ENCODE measurements around the gene COL16A1. TPM values are rescaled to one million over a fixed set of nuclear protein-coding genes. Genes with fewer than 3 reads are reported as not detected.

COL16A1 gene
- total and polyA plus RNA-seq, 2 of the 13 experiments (the other 11 are each of a cell fraction or from before 2014, with no cell fraction given) = 4.3 to 12.2 TPM

DNA sequence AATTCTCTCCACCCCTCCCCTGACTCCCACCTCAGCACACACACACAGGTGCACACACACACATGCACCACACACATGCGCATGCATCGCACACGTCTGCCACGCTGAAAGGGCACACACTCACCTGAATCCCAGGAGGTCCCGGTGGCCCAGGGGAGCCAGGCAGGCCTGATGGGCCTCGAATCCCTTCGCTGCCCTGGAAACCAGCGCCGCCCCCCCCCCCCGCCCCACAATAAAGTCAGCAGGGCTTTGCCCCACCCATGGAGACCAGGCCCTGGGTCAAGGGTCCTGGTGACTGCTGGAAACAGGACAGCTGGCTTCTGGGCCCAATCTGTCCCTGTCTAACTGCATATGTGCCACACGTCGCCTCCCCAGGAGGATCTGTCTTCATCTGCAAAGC is 41.4 kb downstream of the COL16A1 start:
- H3K4me1 ChIP-seq (ENCODE audit: insufficient read depth, low read length) = peaks cover 10% of the 10 kb centered on the region
- BruUV-seq (replicated peaks) = no TSS peak
- FAIRE-seq = no peak
- POLR2A ChIA-PET = interaction anchor here (1.4 kb wide), 1 partner anchor 41 kb away, joined by 3 read pairs; the partner anchor contains the start of gene COL16A1
- H3K9ac ChIP-seq (ENCODE audit: insufficient read depth, low read depth, low read length) = no peak overlapping the region
- in situ Hi-C loops (cut with HindIII; ENCODE audit: extremely low pct_ligation_motif_present, low pct_unique_long_range_greater_than_20kb) (no loop called here), intact Hi-C loops (cut with micrococcal nuclease; ENCODE audit: unreplicated experiment) (no loop called here)
- 86% methylated on average over 10 of the region's 12 CpGs for WGBS (ENCODE audit: low lambda C conversion rate)
- H4K20me1 ChIP-seq (ENCODE audit: insufficient read depth, low read length) = no peaks in the 10 kb centered on the region
- DNase-seq (ENCODE audit: low spot score) = no peak
- no peak for ATAC-seq
- no peaks in the 10 kb centered on the region for H3K36me3 ChIP-seq (replicated peaks in 1 of 2; ENCODE audit: control insufficient read depth in 1 of 2, insufficient read depth in 2 of 2, low read length in 2 of 2)
- no peaks in the 10 kb centered on the region for H3K79me2 ChIP-seq (ENCODE audit: insufficient read depth, low read length)
- H3K27me3 ChIP-seq (ENCODE audit: control insufficient read depth in 1 of 2, insufficient read depth in 2 of 2, low read length in 2 of 2) = no peaks in the 10 kb centered on the region
- H3K27ac ChIP-seq (ENCODE audit: extremely low read length, insufficient read depth, low read length) = no peak overlapping the region
- no peak overlapping the region for H3K4me2 ChIP-seq (ENCODE audit: low read depth, low read length)
- CTCF ChIA-PET (ENCODE audit: low intra/inter-chr PET ratio, low total read pairs) = interaction anchor here (1.0 to 2.2 kb wide), 2 partner anchors 43 to 53 kb away, joined by 3 to 22 read pairs; no protein-coding TSS in a partner anchor
- no peaks in the 10 kb centered on the region for H3K9me3 ChIP-seq (ENCODE audit: low read length)
- no peak overlapping the region for H3K4me3 ChIP-seq (replicated peaks in 1 of 3; ENCODE audit: insufficient read depth in 1 of 3, low read depth in 2 of 3, low read length in 3 of 3)
- no peak overlapping the region for H2AFZ ChIP-seq (ENCODE audit: low read length)
- TF ChIP-seq SIN3B (IDR thresholded peaks at IDR 0.05; ENCODE audit: low read length) (no peak), ZNF749 (CRISPR knock-in tag; IDR thresholded peaks at IDR 0.05; ENCODE audit: borderline replicate concordance) (no peak), ZNF264 (CRISPR knock-in tag; IDR thresholded peaks at IDR 0.05) (no peak), FOXM1 (CRISPR knock-in tag; IDR thresholded peaks at IDR 0.05) (no peak), ISX (CRISPR knock-in tag; conservative IDR thresholded peaks at IDR 0.05) (no peak), SRY (CRISPR knock-in tag; IDR thresholded peaks at IDR 0.05) (no peak), ZNF839 (CRISPR knock-in tag; IDR thresholded peaks at IDR 0.05; ENCODE audit: borderline replicate concordance) (no peak), ZSCAN9 (CRISPR knock-in tag; IDR thresholded peaks at IDR 0.05; ENCODE audit: borderline replicate concordance) (no peak)
- TF ChIP-seq, protein P1, sequence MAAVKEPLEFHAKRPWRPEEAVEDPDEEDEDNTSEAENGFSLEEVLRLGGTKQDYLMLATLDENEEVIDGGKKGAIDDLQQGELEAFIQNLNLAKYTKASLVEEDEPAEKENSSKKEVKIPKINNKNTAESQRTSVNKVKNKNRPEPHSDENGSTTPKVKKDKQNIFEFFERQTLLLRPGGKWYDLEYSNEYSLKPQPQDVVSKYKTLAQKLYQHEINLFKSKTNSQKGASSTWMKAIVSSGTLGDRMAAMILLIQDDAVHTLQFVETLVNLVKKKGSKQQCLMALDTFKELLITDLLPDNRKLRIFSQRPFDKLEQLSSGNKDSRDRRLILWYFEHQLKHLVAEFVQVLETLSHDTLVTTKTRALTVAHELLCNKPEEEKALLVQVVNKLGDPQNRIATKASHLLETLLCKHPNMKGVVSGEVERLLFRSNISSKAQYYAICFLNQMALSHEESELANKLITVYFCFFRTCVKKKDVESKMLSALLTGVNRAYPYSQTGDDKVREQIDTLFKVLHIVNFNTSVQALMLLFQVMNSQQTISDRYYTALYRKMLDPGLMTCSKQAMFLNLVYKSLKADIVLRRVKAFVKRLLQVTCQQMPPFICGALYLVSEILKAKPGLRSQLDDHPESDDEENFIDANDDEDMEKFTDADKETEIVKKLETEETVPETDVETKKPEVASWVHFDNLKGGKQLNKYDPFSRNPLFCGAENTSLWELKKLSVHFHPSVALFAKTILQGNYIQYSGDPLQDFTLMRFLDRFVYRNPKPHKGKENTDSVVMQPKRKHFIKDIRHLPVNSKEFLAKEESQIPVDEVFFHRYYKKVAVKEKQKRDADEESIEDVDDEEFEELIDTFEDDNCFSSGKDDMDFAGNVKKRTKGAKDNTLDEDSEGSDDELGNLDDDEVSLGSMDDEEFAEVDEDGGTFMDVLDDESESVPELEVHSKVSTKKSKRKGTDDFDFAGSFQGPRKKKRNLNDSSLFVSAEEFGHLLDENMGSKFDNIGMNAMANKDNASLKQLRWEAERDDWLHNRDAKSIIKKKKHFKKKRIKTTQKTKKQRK (IDR thresholded peaks at IDR 0.05; ENCODE audit: low read length) = no peak
- TF ChIP-seq, protein P2, sequence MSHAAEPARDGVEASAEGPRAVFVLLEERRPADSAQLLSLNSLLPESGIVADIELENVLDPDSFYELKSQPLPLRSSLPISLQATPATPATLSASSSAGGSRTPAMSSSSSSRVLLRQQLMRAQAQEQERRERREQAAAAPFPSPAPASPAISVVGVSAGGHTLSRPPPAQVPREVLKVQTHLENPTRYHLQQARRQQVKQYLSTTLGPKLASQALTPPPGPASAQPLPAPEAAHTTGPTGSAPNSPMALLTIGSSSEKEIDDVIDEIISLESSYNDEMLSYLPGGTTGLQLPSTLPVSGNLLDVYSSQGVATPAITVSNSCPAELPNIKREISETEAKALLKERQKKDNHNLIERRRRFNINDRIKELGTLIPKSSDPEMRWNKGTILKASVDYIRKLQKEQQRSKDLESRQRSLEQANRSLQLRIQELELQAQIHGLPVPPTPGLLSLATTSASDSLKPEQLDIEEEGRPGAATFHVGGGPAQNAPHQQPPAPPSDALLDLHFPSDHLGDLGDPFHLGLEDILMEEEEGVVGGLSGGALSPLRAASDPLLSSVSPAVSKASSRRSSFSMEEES (CRISPR knock-in tag; IDR thresholded peaks at IDR 0.05) = no peak
- TF ChIP-seq, protein P3, sequence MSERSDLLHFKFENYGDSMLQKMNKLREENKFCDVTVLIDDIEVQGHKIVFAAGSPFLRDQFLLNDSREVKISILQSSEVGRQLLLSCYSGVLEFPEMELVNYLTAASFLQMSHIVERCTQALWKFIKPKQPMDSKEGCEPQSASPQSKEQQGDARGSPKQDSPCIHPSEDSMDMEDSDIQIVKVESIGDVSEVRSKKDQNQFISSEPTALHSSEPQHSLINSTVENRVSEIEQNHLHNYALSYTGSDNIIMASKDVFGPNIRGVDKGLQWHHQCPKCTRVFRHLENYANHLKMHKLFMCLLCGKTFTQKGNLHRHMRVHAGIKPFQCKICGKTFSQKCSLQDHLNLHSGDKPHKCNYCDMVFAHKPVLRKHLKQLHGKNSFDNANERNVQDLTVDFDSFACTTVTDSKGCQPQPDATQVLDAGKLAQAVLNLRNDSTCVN (CRISPR knock-in tag; IDR thresholded peaks at IDR 0.05; ENCODE audit: borderline replicate concordance) = no peak
- TF ChIP-seq, protein P4, sequence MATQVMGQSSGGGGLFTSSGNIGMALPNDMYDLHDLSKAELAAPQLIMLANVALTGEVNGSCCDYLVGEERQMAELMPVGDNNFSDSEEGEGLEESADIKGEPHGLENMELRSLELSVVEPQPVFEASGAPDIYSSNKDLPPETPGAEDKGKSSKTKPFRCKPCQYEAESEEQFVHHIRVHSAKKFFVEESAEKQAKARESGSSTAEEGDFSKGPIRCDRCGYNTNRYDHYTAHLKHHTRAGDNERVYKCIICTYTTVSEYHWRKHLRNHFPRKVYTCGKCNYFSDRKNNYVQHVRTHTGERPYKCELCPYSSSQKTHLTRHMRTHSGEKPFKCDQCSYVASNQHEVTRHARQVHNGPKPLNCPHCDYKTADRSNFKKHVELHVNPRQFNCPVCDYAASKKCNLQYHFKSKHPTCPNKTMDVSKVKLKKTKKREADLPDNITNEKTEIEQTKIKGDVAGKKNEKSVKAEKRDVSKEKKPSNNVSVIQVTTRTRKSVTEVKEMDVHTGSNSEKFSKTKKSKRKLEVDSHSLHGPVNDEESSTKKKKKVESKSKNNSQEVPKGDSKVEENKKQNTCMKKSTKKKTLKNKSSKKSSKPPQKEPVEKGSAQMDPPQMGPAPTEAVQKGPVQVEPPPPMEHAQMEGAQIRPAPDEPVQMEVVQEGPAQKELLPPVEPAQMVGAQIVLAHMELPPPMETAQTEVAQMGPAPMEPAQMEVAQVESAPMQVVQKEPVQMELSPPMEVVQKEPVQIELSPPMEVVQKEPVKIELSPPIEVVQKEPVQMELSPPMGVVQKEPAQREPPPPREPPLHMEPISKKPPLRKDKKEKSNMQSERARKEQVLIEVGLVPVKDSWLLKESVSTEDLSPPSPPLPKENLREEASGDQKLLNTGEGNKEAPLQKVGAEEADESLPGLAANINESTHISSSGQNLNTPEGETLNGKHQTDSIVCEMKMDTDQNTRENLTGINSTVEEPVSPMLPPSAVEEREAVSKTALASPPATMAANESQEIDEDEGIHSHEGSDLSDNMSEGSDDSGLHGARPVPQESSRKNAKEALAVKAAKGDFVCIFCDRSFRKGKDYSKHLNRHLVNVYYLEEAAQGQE (IDR thresholded peaks at IDR 0.05; ENCODE audit: borderline replicate concordance in 1 of 2, low read depth in 1 of 2, low read length in 2 of 2) = no peak
- TF ChIP-seq, protein P5, sequence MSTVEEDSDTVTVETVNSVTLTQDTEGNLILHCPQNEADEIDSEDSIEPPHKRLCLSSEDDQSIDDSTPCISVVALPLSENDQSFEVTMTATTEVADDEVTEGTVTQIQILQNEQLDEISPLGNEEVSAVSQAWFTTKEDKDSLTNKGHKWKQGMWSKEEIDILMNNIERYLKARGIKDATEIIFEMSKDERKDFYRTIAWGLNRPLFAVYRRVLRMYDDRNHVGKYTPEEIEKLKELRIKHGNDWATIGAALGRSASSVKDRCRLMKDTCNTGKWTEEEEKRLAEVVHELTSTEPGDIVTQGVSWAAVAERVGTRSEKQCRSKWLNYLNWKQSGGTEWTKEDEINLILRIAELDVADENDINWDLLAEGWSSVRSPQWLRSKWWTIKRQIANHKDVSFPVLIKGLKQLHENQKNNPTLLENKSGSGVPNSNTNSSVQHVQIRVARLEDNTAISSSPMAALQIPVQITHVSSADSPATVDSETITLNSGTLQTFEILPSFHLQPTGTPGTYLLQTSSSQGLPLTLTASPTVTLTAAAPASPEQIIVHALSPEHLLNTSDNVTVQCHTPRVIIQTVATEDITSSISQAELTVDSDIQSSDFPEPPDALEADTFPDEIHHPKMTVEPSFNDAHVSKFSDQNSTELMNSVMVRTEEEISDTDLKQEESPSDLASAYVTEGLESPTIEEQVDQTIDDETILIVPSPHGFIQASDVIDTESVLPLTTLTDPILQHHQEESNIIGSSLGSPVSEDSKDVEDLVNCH (CRISPR knock-in tag; IDR thresholded peaks at IDR 0.05) = no peak
